HepG2 (cell line): ENCODE results near the gene MYADML2. TPM values are rescaled to one million over a fixed set of nuclear protein-coding genes. Genes with fewer than 3 reads are reported as not detected.

ENCODE experiments used
- ADNP ChIP-seq: sonication (generic); formaldehyde crosslinking; IDR thresholded peaks from 2 replicates; pipeline ENCODE4 v1.4.0; 2020; ENCODE audit warnings: missing genetic modification reagents
- AGO2 ChIP-seq: fragments of 200-400 bp; formaldehyde crosslinking; optimal IDR thresholded peaks from 2 replicates; pipeline ENCODE3; 2017; ENCODE audit warnings: mild to moderate bottlenecking, low read depth, low read length, moderate library complexity
- E2F2 ChIP-seq: sonication (generic); formaldehyde crosslinking; IDR thresholded peaks from 2 replicates; pipeline ENCODE4 v1.4.0; 2020; ENCODE audit warnings: missing genetic modification reagents, borderline replicate concordance
- HNF1A ChIP-seq, 2 experiments: sonication (generic) in 1 of 2; formaldehyde crosslinking in 1 of 2; IDR thresholded peaks; 2 replicates each; pipeline versions ENCODE4 v1.4.0 to v1.6.1; 2016 to 2020; ENCODE audit warnings: borderline replicate concordance in 1 of 2, low read depth in 1 of 2, mild to moderate bottlenecking in 1 of 2, missing genetic modification reagents in 1 of 2
- HOXA7 ChIP-seq: sonication (generic); formaldehyde crosslinking; IDR thresholded peaks from 2 replicates; pipeline ENCODE4 v1.8.1; 2022; ENCODE audit warnings: mild to moderate bottlenecking, missing genetic modification reagents, moderate library complexity
- MAFF ChIP-seq: IDR thresholded peaks from 2 replicates; pipeline ENCODE4 v1.6.1; 2011; ENCODE audit warnings: low read depth, low read length, improper control_type of control experiment
- MAFG ChIP-seq: sonication (generic); formaldehyde crosslinking; IDR thresholded peaks from 2 replicates; pipeline ENCODE4 v1.5.1; 2020; ENCODE audit warnings: mild to moderate bottlenecking, missing genetic modification reagents
- MAX ChIP-seq: IDR thresholded peaks from 2 replicates; pipeline ENCODE4 v1.6.1; 2012; ENCODE audit warnings: inconsistent platforms
- RFXANK ChIP-seq: IDR thresholded peaks from 2 replicates; pipeline ENCODE4 v1.6.1; 2016
- SETDB1 ChIP-seq: sonication (generic); formaldehyde crosslinking; IDR thresholded peaks from 2 replicates; pipeline ENCODE4 v1.5.1; 2020; ENCODE audit warnings: missing genetic modification reagents, mild to moderate bottlenecking, borderline replicate concordance
- SOX6 ChIP-seq, 2 experiments: fragments of 450-650 bp in 1 of 2; sonication (generic) in 1 of 2; formaldehyde crosslinking in 1 of 2; IDR thresholded peaks; 2 replicates each; pipeline versions ENCODE4 v1.4.0 to v1.6.1; 2017 to 2020; ENCODE audit warnings: antibody characterized with exemption in 1 of 2, mild to moderate bottlenecking in 1 of 2, missing genetic modification reagents in 1 of 2
- SRY ChIP-seq: sonication (generic); formaldehyde crosslinking; IDR thresholded peaks from 2 replicates; pipeline ENCODE4 v1.8.0; 2022; ENCODE audit warnings: mild to moderate bottlenecking, missing genetic modification reagents
- TEF ChIP-seq: sonication (generic); formaldehyde crosslinking; IDR thresholded peaks from 2 replicates; pipeline ENCODE4 v1.5.0; 2020; ENCODE audit warnings: missing genetic modification reagents
- ZNF18 ChIP-seq: sonication (generic); formaldehyde crosslinking; IDR thresholded peaks from 2 replicates; pipeline ENCODE4 v1.8.0; 2022; ENCODE audit warnings: mild to moderate bottlenecking, missing genetic modification reagents; ENCODE audit not compliant: insufficient replicate concordance
- ZNF333 ChIP-seq: sonication (generic); formaldehyde crosslinking; IDR thresholded peaks from 2 replicates; pipeline ENCODE4 v1.4.0; 2020; ENCODE audit warnings: mild to moderate bottlenecking, missing genetic modification reagents, borderline replicate concordance
- ZNF562 ChIP-seq: sonication (generic); formaldehyde crosslinking; IDR thresholded peaks from 2 replicates; pipeline ENCODE4 v1.8.0; 2022; ENCODE audit warnings: missing genetic modification reagents, borderline replicate concordance
- ZNF720 ChIP-seq: sonication (generic); formaldehyde crosslinking; IDR thresholded peaks from 2 replicates; pipeline ENCODE4 v1.4.0; 2020; ENCODE audit warnings: missing genetic modification reagents
- ZNF777 ChIP-seq: sonication (generic); formaldehyde crosslinking; IDR thresholded peaks from 2 replicates; pipeline ENCODE4 v1.4.0; 2020; ENCODE audit warnings: missing genetic modification reagents
- ZNF800 ChIP-seq: sonication (generic); formaldehyde crosslinking; IDR thresholded peaks from 2 replicates; pipeline ENCODE4 v1.4.0; 2020; ENCODE audit warnings: missing genetic modification reagents
- polyA plus RNA-seq, 8 experiments: library from polyadenylated mRNA; depleted of rRNA in 3 of 8; stranded (reverse) in 7 of 8; unstranded in 1 of 8; fragments of >200 nt; fragmentation: Illumina TruSeq in 4 of 8; extraction: Trizol in 4 of 8; gene quantifications; 2 replicates each; pipeline versions ENCODE4 v1.2.1 to v1.2.3, GENCODE V29; 2011 to 2016; ENCODE audit warnings: low read depth in 4 of 8, missing spikeins in 1 of 8, mixed read lengths in 1 of 8; ENCODE audit not compliant: insufficient read depth in 1 of 8
- total RNA-seq, 5 experiments: library from RNA; depleted of rRNA; stranded (reverse); fragments of >200 nt; fragmentation: Illumina TruSeq; extraction: Trizol; gene quantifications; 2 replicates each; pipeline ENCODE4 v1.2.3, GENCODE V29; 2016; ENCODE audit warnings: low read depth in 1 of 5

MYADML2 gene
- total and polyA plus RNA-seq, 2 of the 13 experiments (the other 11 are each of a cell fraction or from before 2014, with no cell fraction given): not detected

- no peak for TF ChIP-seq HNF1A (IDR thresholded peaks at IDR 0.05; ENCODE audit: low read depth)
- 0 out of 2 replicates have a peak, but pooled peaks have one; percentile 6 for TF ChIP-seq HNF1A (CRISPR knock-in tag; IDR thresholded peaks at IDR 0.05; ENCODE audit: borderline replicate concordance)
- TF ChIP-seq AGO2: peak; percentile 49
- no peak for TF ChIP-seq SETDB1 (CRISPR knock-in tag)
- no peak; the same call in 1 of the 2 replicates for TF ChIP-seq ZNF333 (CRISPR knock-in tag)
- no peak for TF ChIP-seq MAFF
- TF ChIP-seq ZNF720 (CRISPR knock-in tag): no peak
- no peak for TF ChIP-seq ZNF800 (CRISPR knock-in tag)
- TF ChIP-seq ZNF18 (CRISPR knock-in tag): no peak
- TF ChIP-seq ADNP: no peak
- TF ChIP-seq HOXA7: 0 out of 2 replicates have a peak, but pooled peaks have one; percentile 24
- TF ChIP-seq RFXANK (CRISPR knock-in tag): no peak
- 0 out of 2 replicates have a peak, but pooled peaks have one; percentile 12 for TF ChIP-seq ZNF562 (CRISPR knock-in tag)
- TF ChIP-seq TEF (CRISPR knock-in tag): no peak
- no peak for TF ChIP-seq E2F2
- TF ChIP-seq MAX: 0 out of 2 replicates have a peak, but pooled peaks have one; percentile 21
- no peak for TF ChIP-seq ZNF777 (CRISPR knock-in tag)
- TF ChIP-seq MAFG (CRISPR knock-in tag): no peak
- no peak for TF ChIP-seq SOX6 (IDR thresholded peaks at IDR 0.05)
- no peak for TF ChIP-seq SOX6 (CRISPR knock-in tag; IDR thresholded peaks at IDR 0.05)
- TF ChIP-seq SRY: no peak
Measured at GRCh38 chr17:81899514-81900166, 47.4 kb downstream of the MYADML2 start (continued).
